K562 (cell line): ENCODE measurements around the gene PRND. TPM values are rescaled to one million over a fixed set of nuclear protein-coding genes. Genes with fewer than 3 reads are reported as not detected.

ENCODE experiments used
- ARID2 ChIP-seq: fragments of 450-650 bp; IDR thresholded peaks from 2 replicates; pipeline ENCODE4 v1.6.1; 2017; ENCODE audit warnings: antibody characterized with exemption, mild to moderate bottlenecking
- EHMT2 ChIP-seq: fragments of 450-650 bp; IDR thresholded peaks from 2 replicates; pipeline ENCODE4 v1.6.1; 2018; ENCODE audit warnings: antibody characterized with exemption
- ELK3 ChIP-seq: fragments of 450-650 bp; formaldehyde crosslinking; IDR thresholded peaks from 2 replicates; pipeline ENCODE4 v1.4.0; 2020; ENCODE audit warnings: mild to moderate bottlenecking
- ESRRB ChIP-seq: fragments of 250-450 bp; sonication (Bioruptor Pico); IDR thresholded peaks from 2 replicates; pipeline ENCODE4 v1.5.0; 2020; ENCODE audit warnings: mild to moderate bottlenecking, moderate library complexity, borderline replicate concordance
- FOS ChIP-seq: IDR thresholded peaks from 3 replicates; pipeline ENCODE4 v1.6.1; 2011; ENCODE audit not compliant: insufficient read length; ENCODE audit errors: extremely low read depth
- FOXO4 ChIP-seq: fragments of 450-650 bp; formaldehyde crosslinking; IDR thresholded peaks from 2 replicates; pipeline ENCODE4 v1.4.0; 2020; ENCODE audit warnings: mild to moderate bottlenecking, moderate library complexity
- GABPA ChIP-seq: fragments of 200-800 bp; sonication (Bioruptor generic); conservative IDR thresholded peaks from 2 replicates; pipeline ENCODE4 v1.6.1; 2016; ENCODE audit warnings: low read depth, missing genetic modification characterization, missing compliant biosample characterization
- GATAD2A ChIP-seq: fragments of 450-650 bp; IDR thresholded peaks from 2 replicates; pipeline ENCODE4 v1.6.1; 2017
- HMBOX1 ChIP-seq: sonication (generic); IDR thresholded peaks from 2 replicates; pipeline ENCODE4 v1.6.1; 2016
- KLF10 ChIP-seq: fragments of 250-450 bp; sonication (Bioruptor Pico); IDR thresholded peaks from 2 replicates; pipeline ENCODE4 v1.6.1; 2021; ENCODE audit warnings: matching md5 sums
- LEF1 ChIP-seq: fragments of 450-650 bp; IDR thresholded peaks from 2 replicates; pipeline ENCODE4 v1.6.1; 2016; ENCODE audit warnings: mild to moderate bottlenecking
- MAFF ChIP-seq: IDR thresholded peaks from 2 replicates; pipeline ENCODE4 v1.6.1; 2012; ENCODE audit warnings: low read length, improper control_type of control experiment
- NFIC ChIP-seq: fragments of 450-650 bp; IDR thresholded peaks from 2 replicates; pipeline ENCODE4 v1.6.1; 2017; ENCODE audit warnings: mild to moderate bottlenecking, inconsistent platforms
- NR2C2 ChIP-seq, 2 experiments: fragments of 200-800 bp in 1 of 2; sonication (Bioruptor generic) in 1 of 2; sonication (generic) in 1 of 2; formaldehyde crosslinking in 1 of 2; IDR thresholded peaks; 2 replicates each; pipeline versions ENCODE4 v1.6.1 to v1.8.0; 2016 to 2022; ENCODE audit warnings: mild to moderate bottlenecking in 1 of 2, missing compliant biosample characterization in 1 of 2, missing genetic modification characterization in 1 of 2, missing genetic modification reagents in 1 of 2
- NRF1 ChIP-seq, 2 experiments: fragments of 450-650 bp; IDR thresholded peaks in 1 of 2; conservative IDR thresholded peaks in 1 of 2; 2 replicates each; pipeline ENCODE4 v1.6.1; 2014; ENCODE audit warnings: mild to moderate bottlenecking in 2 of 2
- PML ChIP-seq: IDR thresholded peaks from 2 replicates; pipeline ENCODE4 v1.6.1; 2012; ENCODE audit warnings: low read length, inconsistent platforms
- RCOR1 ChIP-seq, 2 experiments: IDR thresholded peaks; 2 replicates each; pipeline ENCODE4 v1.6.1; 2012; ENCODE audit warnings: low read depth in 2 of 2, low read length in 2 of 2, borderline replicate concordance in 1 of 2, improper control_type of control experiment in 1 of 2
- SRF ChIP-seq, 2 experiments: fragments of 250-450, 450-650 bp in 1 of 2; sonication (Bioruptor Pico) in 1 of 2; sonication (generic) in 1 of 2; formaldehyde crosslinking; IDR thresholded peaks; 2 replicates each; pipeline versions ENCODE4 v1.5.0 to v1.5.1; 2020 to 2022; ENCODE audit warnings: mild to moderate bottlenecking in 1 of 2, missing genetic modification reagents in 1 of 2
- TGIF2 ChIP-seq: sonication (generic); formaldehyde crosslinking; IDR thresholded peaks from 2 replicates; pipeline ENCODE4 v1.8.1; 2022; ENCODE audit warnings: mild to moderate bottlenecking, missing genetic modification reagents, moderate library complexity
- ZFP36 ChIP-seq: fragments of 150-350 bp; IDR thresholded peaks from 2 replicates; pipeline ENCODE4 v1.6.1; 2018; ENCODE audit warnings: low read length, low read depth; ENCODE audit not compliant: partially characterized antibody
- ZFPM2 ChIP-seq: fragments of 250-450 bp; sonication (Bioruptor Pico); IDR thresholded peaks from 2 replicates; pipeline ENCODE4 v1.5.1; 2022; ENCODE audit warnings: mild to moderate bottlenecking
- ZNF511 ChIP-seq: sonication (generic); formaldehyde crosslinking; IDR thresholded peaks from 2 replicates; pipeline ENCODE4 v1.8.0; 2022; ENCODE audit warnings: mild to moderate bottlenecking, missing genetic modification reagents
- polyA plus RNA-seq, 8 experiments: library from polyadenylated mRNA; depleted of rRNA in 4 of 8; stranded (reverse) in 5 of 8; unstranded in 3 of 8; fragments of >200 nt; fragmentation: Nextera tagmentation in 2 of 8; fragmentation: Illumina TruSeq in 1 of 8; extraction: Ambion mirVana in 2 of 8; extraction: Trizol in 1 of 8; gene quantifications; 2 replicates each; pipeline versions ENCODE4 v1.2.1 to v1.2.3, GENCODE V29; 2011 to 2014; ENCODE audit warnings: inconsistent platforms in 1 of 8, missing spikeins in 1 of 8
- total RNA-seq, 7 experiments: library from RNA; depleted of rRNA in 6 of 7; stranded (reverse); fragments of >200 nt in 6 of 7; fragmentation: Illumina TruSeq in 2 of 7; extraction: Trizol in 2 of 7; gene quantifications; 2 replicates each; pipeline versions ENCODE4 v1.2.1 to v1.2.3, GENCODE V29; 2011 to 2021; ENCODE audit warnings: low replicate concordance in 1 of 7

Gene PRND
- total and polyA plus RNA-seq, 9 of the 15 experiments (the other 6 are each of a cell fraction or from before 2014, with no cell fraction given) = not detected

GRCh38 chr20:4673371-4674001 is 48.2 kb upstream of the PRND start (continued):
- TF ChIP-seq NFIC (peak; percentile 86), TGIF2 (CRISPR knock-in tag) (no peak), RCOR1 (IDR thresholded peaks at IDR 0.05; ENCODE audit: borderline replicate concordance in 1 of 2, low read depth in 2 of 2, low read length in 2 of 2) (peak in 1 of 2 experiments; percentile 82; a peak in 3 of 4 replicates), KLF10 (CRISPR knock-in tag) (no peak), ARID2 (no peak), ELK3 (no peak), PML (peak; percentile 78), FOS (no peak), NRF1 (conservative IDR thresholded peaks at IDR 0.05 in 1 of 2, IDR thresholded peaks at IDR 0.05 in 1 of 2) (0 out of 4 replicates have a peak, but pooled peaks of 1 of the 2 experiments have one; percentile 45), GABPA (no peak), ZFPM2 (CRISPR knock-in tag) (no peak), NR2C2 (CRISPR knock-in tag; IDR thresholded peaks at IDR 0.05) (no peak), NR2C2 (tag; IDR thresholded peaks at IDR 0.05) (no peak), ESRRB (CRISPR knock-in tag) (no peak), MAFF (no peak), ZNF511 (CRISPR knock-in tag) (no peak), GATAD2A (0 out of 2 replicates have a peak, but pooled peaks have one; percentile 20), ZFP36 (no peak), EHMT2 (peak; percentile 68; the same call in 1 of the 2 replicates), FOXO4 (CRISPR knock-in tag) (no peak), HMBOX1 (peak; percentile 100), LEF1 (peak; percentile 79; the same call in 1 of the 2 replicates), SRF (CRISPR knock-in tag; IDR thresholded peaks at IDR 0.05) (no peak; a peak in 1 of 4 replicates)
